ENCODE results near the gene KIR3DL3.
"Not testable (repeated sequence)": the region's sequence is repeated elsewhere in the genome, so short reads cannot be mapped to it uniquely, and the experiment has no call there.

The KIR3DL3 gene

GRCh38 chr19:54775830-54776229, 51.6 kb downstream of the KIR3DL3 start:
- DNase-seq (ENCODE audit: low read depth in 2 of 2, low spot score in 1 of 2), result not testable (repeated sequence)

GRCh38 chr19:54777851-54778250, 53.6 kb downstream of the KIR3DL3 start:
- DNase-seq (ENCODE audit: low read depth in 2 of 2, low spot score in 1 of 2), result not testable (repeated sequence)

GRCh38 chr19:54778896-54779295, 54.7 kb downstream of the KIR3DL3 start:
- not testable (repeated sequence) for DNase-seq (ENCODE audit: low read depth in 2 of 2, low spot score in 1 of 2)

- DNase-seq (ENCODE audit: low read depth in 2 of 2, low spot score in 1 of 2), result not testable (repeated sequence)
Measured at GRCh38 chr19:54782916-54783315, 58.7 kb downstream of the KIR3DL3 start.
